DND-41 (cell line): ENCODE data around the gene AEBP2.

Experiments used
- CTCF ChIP-seq: IDR thresholded peaks from 2 replicates; pipeline ENCODE4 v1.5.1; 2012; ENCODE audit warnings: borderline replicate concordance, low read length, moderate library complexity, mild to moderate bottlenecking; ENCODE audit not compliant: poor library complexity, severe bottlenecking; ENCODE audit errors: extremely low read depth
- EZH2 ChIP-seq: IDR thresholded peaks from 3 replicates; pipeline ENCODE4 v1.6.1; 2012; ENCODE audit warnings: borderline replicate concordance, low read depth, mild to moderate bottlenecking, moderate library complexity, low read length, inconsistent platforms; ENCODE audit not compliant: severe bottlenecking

GRCh38 chr12:19432309-19433170 is 6.8 kb upstream of the AEBP2 start:
- TF ChIP-seq CTCF = no peak
- no peak for TF ChIP-seq EZH2
